Liver (tissue), 3 donors: ENCODE data around the gene ADORA2A.

Experiments used
- ATF3 ChIP-seq: IDR thresholded peaks from 2 replicates; pipeline ENCODE4 v1.6.1; 2016; ENCODE audit warnings: antibody characterized with exemption
- CTCF ChIP-seq: fragments of 150-350 bp; IDR thresholded peaks from 2 replicates; pipeline ENCODE4 v1.5.1; 2017; ENCODE audit warnings: improper control_type of control experiment, low read depth, low read length; ENCODE audit not compliant: missing input control
- GABPA ChIP-seq, 2 donors: IDR thresholded peaks in 1 of 2; conservative IDR thresholded peaks in 1 of 2; 2 replicates each; pipeline ENCODE4 v1.6.1; 2016; ENCODE audit warnings: antibody characterized with exemption in 2 of 2, mild to moderate bottlenecking in 1 of 2, moderate library complexity in 1 of 2
- JUND ChIP-seq, 2 donors: IDR thresholded peaks; 2 replicates each; pipeline ENCODE4 v1.6.1; 2016; ENCODE audit warnings: antibody characterized with exemption in 2 of 2
- REST ChIP-seq: IDR thresholded peaks from 2 replicates; pipeline ENCODE4 v1.6.1; 2016; ENCODE audit warnings: antibody characterized with exemption, mild to moderate bottlenecking
- SP1 ChIP-seq: IDR thresholded peaks from 2 replicates; pipeline ENCODE4 v1.6.1; 2018; ENCODE audit warnings: antibody characterized with exemption, mild to moderate bottlenecking
- TAF1 ChIP-seq: conservative IDR thresholded peaks from 2 replicates; pipeline ENCODE4 v1.6.1; 2016; ENCODE audit warnings: antibody characterized with exemption, mild to moderate bottlenecking
- donor health status: healthy.
- donor health status: healthy.

- TF ChIP-seq CTCF (peak; percentile 22), TAF1 (no peak), JUND (IDR thresholded peaks at IDR 0.05) (no peak), GABPA (IDR thresholded peaks at IDR 0.05 in 1 of 2, conservative IDR thresholded peaks at IDR 0.05 in 1 of 2) (no peak), REST (no peak), SP1 (no peak), ATF3 (no peak)
These were observed 58.2 kb downstream of the ADORA2A start for GRCh38 chr22:24485608-24486007.
